NOMO-1 (cell line): Measurements from ENCODE around the gene SUMO2.

Experiments used
- DNase-seq, 2 experiments: peaks; one replicate each; lab custom pipeline; 2025; ENCODE audit not compliant: unreplicated experiment in 2 of 2; lab: John Stamatoyannopoulos, UW

The SUMO2 gene

GRCh38 chr17:75124819-75125162 lies 58.0 kb downstream of the SUMO2 start:
- no peak for DNase-seq

- DNase-seq: no peak
Measured at GRCh38 chr17:75124041-75124818, 58.5 kb downstream of the SUMO2 start.

DNA sequence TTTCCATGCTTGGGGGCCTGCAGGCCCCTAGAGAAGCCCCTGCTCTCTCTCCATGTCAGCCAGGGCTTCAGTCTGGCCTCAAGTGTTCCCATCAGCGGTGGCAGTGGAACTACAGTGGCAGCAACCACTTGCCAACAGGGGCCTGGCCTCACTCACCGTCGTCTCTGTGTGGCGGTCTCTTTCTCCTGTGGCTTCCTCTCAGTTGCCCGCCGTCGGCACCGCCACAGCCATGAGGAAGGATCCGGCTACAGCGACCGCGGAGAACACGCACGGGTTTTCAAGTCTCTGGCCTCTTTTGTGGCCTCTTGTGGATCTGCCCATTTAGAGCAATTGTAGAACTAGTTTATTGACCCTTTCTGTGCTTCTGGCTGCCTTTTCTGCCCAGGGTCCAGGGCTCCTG lies 64.5 kb downstream of the SUMO2 start:
- no peak for DNase-seq

GRCh38 chr17:75116737-75117136 lies 66.0 kb downstream of the SUMO2 start:
- DNase-seq: no peak
